H1 (cell line): ENCODE measurements around the gene SLC35F1. TPM values are rescaled to one million over a fixed set of nuclear protein-coding genes. Genes with fewer than 3 reads are reported as not detected.

Source experiments
- ZNF274 ChIP-seq: IDR thresholded peaks from 2 replicates; pipeline ENCODE4 v1.7.0; 2012; ENCODE audit warnings: low read length, borderline replicate concordance; ENCODE audit errors: extremely low read depth
- polyA plus RNA-seq, 7 experiments: library from polyadenylated mRNA; depleted of rRNA in 3 of 7; stranded (reverse) in 5 of 7; unstranded in 2 of 7; fragments of >200 nt in 5 of 7; fragments of 200-250 nt in 2 of 7; gene quantifications; 1 replicate in 5 of 7; 2 replicates in 1 of 7; 4 replicates in 1 of 7; pipeline versions ENCODE4 v1.2.1 to v1.2.3, GENCODE V29; 2011 to 2013; ENCODE audit warnings: missing spikeins in 2 of 7, mixed read lengths in 2 of 7
- total RNA-seq: library from RNA; stranded (reverse); fragmentation: NEBNext Ultra II Directional; extraction: Animal tissue kit (Norgen Biotek cat#: 25700); gene quantifications from 2 replicates; pipeline ENCODE4 v1.2.1, GENCODE V29; 2021

SLC35F1 gene
- total and polyA plus RNA-seq, 2 of the 8 experiments (the other 6 are each of a cell fraction or from before 2014, with no cell fraction given) = 7.0 to 10.0 TPM

- no peak for TF ChIP-seq ZNF274
Measured at GRCh38 chr6:117956386-117956785, 49.3 kb downstream of the SLC35F1 start (continued).
